MCF 10A (cell line): Measurements from ENCODE around the gene CLSTN2. TPM values are rescaled to one million over a fixed set of nuclear protein-coding genes. Genes with fewer than 3 reads are reported as not detected.

Source experiments
- BruUV-seq: library from RNA; stranded (reverse); fragments of 400-500 nt; replicated peaks from 2 replicates; lab custom pipeline; 2021; lab: Mats Ljungman, UMichigan
- CTCF ChIA-PET: fragments of 300-600 bp; sonication (Branson Sonifier 250); formaldehyde crosslinking; extraction: SDS; loops from one replicate; lab custom pipeline; 2021; ENCODE audit warnings: antibody characterized with exemption, inconsistent platforms; lab: Yijun Ruan, JAX
- POLR2A ChIA-PET: fragments of 300-600, 350-650 bp; sonication (Branson Sonifier 250); formaldehyde crosslinking; extraction: SDS; loops from one replicate; lab custom pipeline; 2020; ENCODE audit warnings: antibody characterized with exemption, inconsistent platforms; lab: Yijun Ruan, JAX
- DNase-seq: peaks from one replicate; pipeline ENCODE4 v3.0.0-alpha.2; 2018; ENCODE audit not compliant: unreplicated experiment
- H3K27ac Mint-ChIP-seq: one replicate; pipeline ENCODE4 v1.8.0; 2022; ENCODE audit warnings: mild to moderate bottlenecking, low read depth, mixed read lengths; ENCODE audit not compliant: unreplicated experiment
- H3K27me3 Mint-ChIP-seq: one replicate; pipeline ENCODE4 v1.8.0; 2022; ENCODE audit warnings: mixed read lengths; ENCODE audit not compliant: insufficient read depth, unreplicated experiment
- H3K36me3 Mint-ChIP-seq: one replicate; pipeline ENCODE4 v1.8.0; 2022; ENCODE audit warnings: mild to moderate bottlenecking, moderate library complexity, mixed read lengths; ENCODE audit not compliant: insufficient read depth, unreplicated experiment
- H3K4me1 Mint-ChIP-seq: one replicate; pipeline ENCODE4 v1.8.0; 2022; ENCODE audit warnings: mixed read lengths; ENCODE audit not compliant: insufficient read depth, unreplicated experiment
- H3K4me3 Mint-ChIP-seq: one replicate; pipeline ENCODE4 v1.8.0; 2022; ENCODE audit warnings: mild to moderate bottlenecking, moderate library complexity, mixed read lengths; ENCODE audit not compliant: unreplicated experiment
- H3K9me3 Mint-ChIP-seq: one replicate; pipeline ENCODE4 v1.8.0; 2022; ENCODE audit warnings: mixed read lengths; ENCODE audit not compliant: unreplicated experiment
- CTCF ChIP-seq: fragments of 200-600 bp; IDR thresholded peaks from one replicate; pipeline ENCODE4 v1.8.0; 2022; ENCODE audit warnings: antibody characterized with exemption, mild to moderate bottlenecking; ENCODE audit not compliant: unreplicated experiment
- intact Hi-C: fragments of 100-400 bp; cut with micrococcal nuclease; formaldehyde crosslinking; loops from 2 replicates; pipeline ENCODE4 v1.14.1; 2022
- total RNA-seq: library from RNA; stranded (reverse); gene quantifications from 2 replicates; pipeline ENCODE4 v1.2.3, GENCODE V29; 2022

CLSTN2 gene
- total RNA-seq, 1 experiment from 2014 or later, result not detected

- intact Hi-C loops, result no loop called here
- CTCF ChIA-PET, result no interaction called here
- BruUV-seq, result no TSS peak
- no peak overlapping the region for H3K27ac Mint-ChIP-seq
- DNase-seq, result peak; percentile 4
- TF ChIP-seq CTCF, result no peak
- peaks cover 27% of the 10 kb centered on the region for H3K27me3 Mint-ChIP-seq
- POLR2A ChIA-PET, result no interaction called here
- H3K4me1 Mint-ChIP-seq, result no peaks in the 10 kb centered on the region
- no peak overlapping the region for H3K4me3 Mint-ChIP-seq
- peaks cover 16% of the 10 kb centered on the region for H3K9me3 Mint-ChIP-seq
- H3K36me3 Mint-ChIP-seq, result no peaks in the 10 kb centered on the region
Observed at GRCh38 chr3:140236836-140237501, 302.0 kb downstream of the CLSTN2 start.

GRCh38 chr3:140238646-140239314, 303.8 kb downstream of the CLSTN2 start:
- CTCF ChIA-PET, result no interaction called here
- DNase-seq, result no peak
- H3K4me3 Mint-ChIP-seq, result no peak overlapping the region
- H3K27ac Mint-ChIP-seq, result no peak overlapping the region
- intact Hi-C loops, result no loop called here
- H3K27me3 Mint-ChIP-seq, result peaks cover 11% of the 10 kb centered on the region
- BruUV-seq, result no TSS peak
- peaks cover 16% of the 10 kb centered on the region for H3K9me3 Mint-ChIP-seq
- POLR2A ChIA-PET, result no interaction called here
- no peaks in the 10 kb centered on the region for H3K36me3 Mint-ChIP-seq
- TF ChIP-seq CTCF, result no peak
- H3K4me1 Mint-ChIP-seq, result peaks cover 8% of the 10 kb centered on the region

DNA sequence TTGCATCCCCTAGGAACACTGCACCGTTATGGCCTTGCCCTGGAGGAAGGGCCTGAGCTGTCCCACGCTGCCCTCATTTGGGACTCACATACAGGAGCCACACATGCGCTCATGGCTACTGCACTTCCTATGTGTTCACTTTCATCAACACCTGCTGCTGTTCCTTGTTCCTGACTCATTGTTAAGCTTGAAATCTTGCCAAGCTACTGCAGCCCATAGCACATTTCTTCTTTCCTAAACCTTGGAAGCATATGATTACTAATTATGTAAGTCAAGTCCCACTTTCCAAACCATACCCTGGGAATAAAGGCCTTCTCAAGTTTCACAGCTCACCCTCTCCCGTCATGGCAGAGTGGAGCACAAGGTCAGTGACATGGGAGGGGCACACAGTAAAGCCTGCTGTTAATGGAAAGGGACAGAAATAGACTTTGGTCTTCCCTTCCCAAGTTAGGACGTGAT, 307.9 kb downstream of the CLSTN2 start:
- peak; percentile 67 for DNase-seq
- BruUV-seq, result no TSS peak
- peaks cover 8% of the 10 kb centered on the region for H3K4me1 Mint-ChIP-seq
- H3K27me3 Mint-ChIP-seq, result peaks cover under 1% of the 10 kb centered on the region
- intact Hi-C loops, result no loop called here
- H3K4me3 Mint-ChIP-seq, result no peak overlapping the region
- no peak overlapping the region for H3K27ac Mint-ChIP-seq
- H3K9me3 Mint-ChIP-seq, result no peaks in the 10 kb centered on the region
- ChIA-PET CTCF (interaction anchor here (0.5 kb wide), 1 partner anchor 209 kb away, joined by 3 read pairs; no protein-coding TSS in a partner anchor), POLR2A (no interaction called here)
- no peaks in the 10 kb centered on the region for H3K36me3 Mint-ChIP-seq
- no peak for TF ChIP-seq CTCF

DNA sequence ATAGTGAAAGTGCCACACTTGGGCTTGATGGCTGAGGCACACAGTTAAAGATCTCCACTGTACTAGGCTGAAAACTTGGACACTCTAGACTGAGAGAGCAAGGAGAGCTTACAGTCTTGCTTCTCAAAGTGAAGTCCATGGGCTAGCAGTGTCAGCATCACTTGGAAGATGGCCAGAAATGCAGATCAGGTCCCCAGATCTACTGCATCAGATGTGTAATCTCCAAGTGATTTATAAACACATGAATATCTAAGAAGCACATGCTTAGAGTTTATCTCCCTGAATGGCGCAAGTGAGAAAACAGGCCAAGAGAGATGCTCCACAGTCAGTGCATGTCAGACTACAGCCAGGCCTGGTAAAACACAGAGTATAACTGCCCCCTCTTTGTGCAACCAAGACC, 308.6 kb downstream of the CLSTN2 start:
- POLR2A ChIA-PET, result no interaction called here
- no peak overlapping the region for H3K4me3 Mint-ChIP-seq
- BruUV-seq, result no TSS peak
- no peak overlapping the region for H3K27ac Mint-ChIP-seq
- H3K27me3 Mint-ChIP-seq, result no peaks in the 10 kb centered on the region
- DNase-seq, result no peak
- no peaks in the 10 kb centered on the region for H3K36me3 Mint-ChIP-seq
- TF ChIP-seq CTCF, result no peak
- peaks cover 8% of the 10 kb centered on the region for H3K4me1 Mint-ChIP-seq
- CTCF ChIA-PET, result no interaction called here
- intact Hi-C loops, result no loop called here
- no peaks in the 10 kb centered on the region for H3K9me3 Mint-ChIP-seq
